GM20431 (cell line): Measurements from ENCODE around the gene GPRASP3.
"Not testable (repeated sequence)": the region's sequence is repeated elsewhere in the genome, so short reads cannot be mapped to it uniquely, and the experiment has no call there.

Experiments used
- in situ Hi-C: fragments of 300-500 bp; cut with MseI, MboI; formaldehyde crosslinking; loops from one replicate; pipeline ENCODE4 v1.15.0; 2020; ENCODE audit warnings: low sequenced_read_pairs; ENCODE audit not compliant: unreplicated experiment

The GPRASP3 gene, protein sequence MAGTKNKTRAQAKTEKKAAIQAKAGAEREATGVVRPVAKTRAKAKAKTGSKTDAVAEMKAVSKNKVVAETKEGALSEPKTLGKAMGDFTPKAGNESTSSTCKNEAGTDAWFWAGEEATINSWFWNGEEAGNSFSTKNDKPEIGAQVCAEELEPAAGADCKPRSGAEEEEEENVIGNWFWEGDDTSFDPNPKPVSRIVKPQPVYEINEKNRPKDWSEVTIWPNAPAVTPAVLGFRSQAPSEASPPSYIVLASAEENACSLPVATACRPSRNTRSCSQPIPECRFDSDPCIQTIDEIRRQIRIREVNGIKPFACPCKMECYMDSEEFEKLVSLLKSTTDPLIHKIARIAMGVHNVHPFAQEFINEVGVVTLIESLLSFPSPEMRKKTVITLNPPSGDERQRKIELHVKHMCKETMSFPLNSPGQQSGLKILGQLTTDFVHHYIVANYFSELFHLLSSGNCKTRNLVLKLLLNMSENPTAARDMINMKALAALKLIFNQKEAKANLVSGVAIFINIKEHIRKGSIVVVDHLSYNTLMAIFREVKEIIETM

DNA sequence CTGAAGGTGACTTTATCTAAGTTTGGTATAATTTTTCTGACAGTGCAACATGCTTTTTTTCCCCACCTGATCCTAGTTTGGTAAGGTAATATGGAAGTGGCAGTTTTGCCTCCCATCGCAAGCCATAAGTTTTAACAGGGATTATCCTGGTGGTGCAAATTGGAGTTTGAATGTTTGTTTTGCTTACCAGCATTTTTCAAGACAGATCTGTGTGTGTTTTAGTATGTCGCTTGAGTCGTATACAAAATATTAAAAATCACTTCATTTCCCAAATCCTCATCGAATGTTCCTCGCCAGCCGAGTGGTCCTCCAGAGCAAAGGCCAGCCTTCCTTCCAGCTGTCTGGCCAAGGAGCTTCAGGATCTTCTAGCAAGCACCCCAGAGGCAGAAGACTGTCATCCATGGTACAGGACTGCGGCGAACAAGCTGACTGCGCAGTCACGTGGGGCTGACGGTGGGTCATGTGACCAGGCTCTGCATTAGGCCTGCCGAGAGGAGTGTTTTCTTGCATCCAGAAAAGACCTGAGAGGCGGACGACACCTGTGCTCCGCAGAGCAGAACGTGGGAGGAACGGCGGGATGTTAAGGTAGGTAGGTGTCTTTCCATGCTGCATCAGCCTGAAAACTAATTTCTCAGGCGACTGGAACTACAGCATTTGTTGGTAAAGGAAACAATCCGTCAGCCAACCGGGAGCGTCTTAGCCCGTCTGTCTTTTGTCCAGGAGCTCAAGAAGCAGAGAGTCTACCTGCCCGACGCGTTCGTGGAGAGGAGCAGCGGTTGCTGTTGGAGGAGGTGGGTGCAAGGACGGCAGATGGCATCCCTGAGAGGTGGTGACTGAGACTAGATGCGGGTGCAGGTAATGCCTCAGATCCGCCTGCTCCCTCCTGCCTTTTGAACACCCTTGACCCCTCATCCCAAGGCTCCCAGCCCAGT, at the start of gene GPRASP3:
Gene GPRASP3 (plus strand): TSS at position 507 of the 932 bp plus-strand sequence. CDS start 28,253 bp downstream, outside the sequence.
- in situ Hi-C loops = no loop called here

DNA sequence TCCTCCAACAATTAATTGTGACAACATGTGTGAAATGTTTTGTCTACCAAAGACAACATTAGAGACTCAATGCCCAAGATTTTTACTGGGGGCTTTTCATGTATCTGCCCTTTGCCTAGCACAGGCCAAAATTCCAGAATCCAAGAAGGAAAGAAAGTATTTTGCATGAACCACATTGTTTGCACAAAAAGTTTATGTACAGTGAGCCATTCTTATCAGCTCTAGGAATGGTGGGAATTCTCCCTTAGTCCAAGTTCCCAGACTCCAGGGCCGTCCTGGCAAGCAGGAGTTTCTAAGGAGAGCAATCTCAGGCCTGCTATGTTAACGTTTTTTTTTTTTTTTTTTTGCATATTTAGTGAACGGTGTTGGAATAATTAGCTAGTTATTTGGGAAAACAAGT, 47.7 kb upstream of the GPRASP3 start:
- in situ Hi-C loops = no loop called here

DNA sequence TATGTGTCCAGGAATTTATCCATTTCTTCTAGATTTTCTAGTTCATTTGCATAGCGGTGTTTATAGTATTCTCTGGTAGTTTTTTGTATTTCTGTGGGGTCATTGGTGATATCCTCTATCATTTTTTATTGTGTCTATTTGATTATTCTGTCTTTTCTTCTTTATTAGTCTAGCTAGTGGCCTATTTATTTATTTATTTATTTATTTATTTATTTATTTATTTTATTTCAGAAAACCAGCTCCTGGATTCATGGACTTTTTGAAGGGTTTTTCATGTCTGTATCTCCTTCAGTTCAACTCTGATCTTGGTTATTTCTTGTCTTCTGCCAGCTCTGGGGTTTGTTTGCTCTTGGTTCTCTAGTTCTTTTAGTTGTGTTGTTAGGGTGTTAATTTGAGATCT, 43.1 kb upstream of the GPRASP3 start:
- in situ Hi-C loops = not testable (repeated sequence)

DNA sequence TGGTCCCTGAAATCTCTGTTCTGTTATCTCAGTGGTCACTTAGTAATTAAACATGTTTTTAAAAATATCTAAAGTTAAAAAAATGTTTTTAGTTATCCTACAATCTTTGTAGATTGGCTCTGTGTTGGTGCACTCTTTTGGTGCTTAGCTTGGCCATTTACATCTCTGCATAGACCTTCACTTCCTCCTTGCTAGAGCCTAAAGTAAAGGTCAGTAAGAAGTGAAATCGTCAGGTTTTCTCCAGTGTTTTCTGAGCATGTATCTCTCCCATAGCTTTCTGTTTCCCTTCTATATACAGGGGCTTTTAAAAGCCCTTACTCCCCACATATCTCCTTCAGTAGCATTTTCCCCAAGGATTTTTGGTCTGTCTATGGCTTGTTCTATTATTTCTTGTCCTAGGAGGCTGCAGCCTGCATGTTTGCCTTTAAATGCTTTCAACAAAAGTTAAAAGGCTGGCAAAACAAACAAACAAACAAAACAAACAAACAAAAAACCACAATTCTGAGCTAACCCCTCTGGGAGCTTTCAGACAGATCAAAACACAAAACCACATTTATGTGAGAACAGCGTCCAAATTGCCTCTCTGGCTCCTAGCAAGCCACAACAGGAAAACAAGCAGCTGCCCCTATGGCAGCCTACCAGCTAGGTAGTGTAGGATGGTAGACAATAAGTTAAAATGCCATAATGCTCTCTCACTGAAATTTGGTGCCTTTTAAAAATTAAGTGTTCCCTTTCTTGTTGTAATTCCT, 35.6 kb upstream of the GPRASP3 start:
- in situ Hi-C loops = no loop called here

DNA sequence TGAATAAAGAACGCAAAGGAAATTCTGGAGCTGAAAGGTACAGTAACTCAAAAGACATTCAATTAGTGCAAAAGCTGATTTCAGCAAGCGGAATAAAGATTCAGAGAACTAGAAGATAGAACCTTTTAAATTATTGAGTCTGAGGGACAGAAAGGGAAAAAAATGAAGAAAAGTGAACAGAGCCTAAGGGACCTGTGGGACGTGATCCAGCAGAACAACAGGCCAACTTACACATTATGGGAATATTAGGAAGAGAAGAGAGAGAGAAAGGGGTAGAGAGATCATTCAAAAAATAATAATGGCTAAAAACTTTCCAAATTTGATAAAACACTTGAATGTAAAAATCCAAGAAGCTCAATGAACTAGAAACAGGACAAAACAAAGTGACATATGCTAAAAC, 25.8 kb upstream of the GPRASP3 start:
- in situ Hi-C loops = no loop called here

DNA sequence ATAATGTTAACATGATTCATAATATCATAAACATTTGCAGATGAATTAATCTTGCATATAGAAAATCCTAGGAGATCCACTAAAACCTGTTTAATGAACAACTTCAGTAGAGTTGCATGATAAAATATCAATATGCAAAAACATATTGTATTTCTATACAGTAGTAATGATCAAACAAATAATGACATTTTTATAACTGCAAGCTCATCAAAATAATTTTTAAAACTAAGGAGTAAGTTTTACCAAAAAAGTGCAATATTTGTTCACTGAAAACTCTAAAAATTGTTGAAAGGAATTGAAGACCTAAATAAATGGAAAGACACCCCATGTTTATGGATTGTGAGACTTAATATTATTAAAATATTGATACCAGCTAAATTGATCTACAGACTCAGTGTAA, 24.2 kb upstream of the GPRASP3 start:
- in situ Hi-C loops = no loop called here

DNA sequence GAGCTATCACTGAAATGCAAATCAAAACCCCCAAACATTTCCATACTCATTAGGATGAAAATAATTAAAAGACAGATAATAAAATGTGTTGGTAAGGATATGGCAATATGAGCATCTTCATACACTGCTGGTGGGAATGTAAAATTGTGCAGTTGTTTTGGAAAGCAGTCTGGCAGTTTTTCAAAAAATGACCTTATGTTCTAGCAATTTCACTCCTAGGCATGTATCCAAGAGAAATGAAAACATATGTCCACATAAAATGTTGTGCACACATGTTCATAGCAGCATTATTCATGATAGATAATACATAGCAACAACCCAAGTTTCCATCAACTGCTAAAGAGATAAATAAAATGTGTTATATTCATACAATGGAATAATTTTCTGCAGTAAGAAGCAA, 23.0 kb upstream of the GPRASP3 start:
- in situ Hi-C loops = no loop called here

DNA sequence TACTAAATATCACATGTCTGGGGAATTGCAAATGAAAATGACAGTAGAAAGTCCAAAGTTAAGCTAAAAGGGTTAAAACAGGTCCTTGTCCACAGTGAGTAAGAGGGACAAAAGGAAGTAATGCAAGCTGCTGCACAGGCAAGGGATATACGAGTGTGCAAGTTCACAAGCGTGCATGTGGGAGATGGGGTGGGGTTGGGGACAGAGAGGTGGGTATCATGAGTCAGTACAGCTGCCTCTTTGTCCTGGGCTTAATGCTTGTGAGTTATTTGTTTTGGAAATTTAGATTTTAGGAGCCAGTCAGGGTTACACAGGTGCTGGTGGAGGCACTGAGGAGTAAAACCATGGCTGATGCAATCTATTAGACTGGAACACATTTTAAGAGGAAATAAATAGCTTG, 11.6 kb upstream of the GPRASP3 start:
- in situ Hi-C loops = no loop called here

DNA sequence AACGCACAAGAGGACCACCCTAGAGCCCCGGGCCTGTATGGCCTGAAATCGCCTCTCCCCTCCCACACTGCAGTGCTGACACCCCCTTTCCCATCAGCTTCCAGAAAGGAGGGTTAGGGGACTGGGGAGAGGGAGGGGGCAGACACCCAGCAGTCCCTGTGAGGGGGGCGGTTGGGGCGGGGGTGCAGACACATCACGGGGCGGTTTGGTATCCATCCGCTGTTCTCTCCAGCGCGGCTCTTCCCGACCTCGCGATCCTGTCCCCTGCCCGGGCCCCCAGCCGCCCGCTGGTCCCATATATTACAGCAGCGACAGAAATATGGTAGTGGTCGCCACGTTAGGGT, 8.7 kb upstream of the GPRASP3 start:
- in situ Hi-C loops = no loop called here

DNA sequence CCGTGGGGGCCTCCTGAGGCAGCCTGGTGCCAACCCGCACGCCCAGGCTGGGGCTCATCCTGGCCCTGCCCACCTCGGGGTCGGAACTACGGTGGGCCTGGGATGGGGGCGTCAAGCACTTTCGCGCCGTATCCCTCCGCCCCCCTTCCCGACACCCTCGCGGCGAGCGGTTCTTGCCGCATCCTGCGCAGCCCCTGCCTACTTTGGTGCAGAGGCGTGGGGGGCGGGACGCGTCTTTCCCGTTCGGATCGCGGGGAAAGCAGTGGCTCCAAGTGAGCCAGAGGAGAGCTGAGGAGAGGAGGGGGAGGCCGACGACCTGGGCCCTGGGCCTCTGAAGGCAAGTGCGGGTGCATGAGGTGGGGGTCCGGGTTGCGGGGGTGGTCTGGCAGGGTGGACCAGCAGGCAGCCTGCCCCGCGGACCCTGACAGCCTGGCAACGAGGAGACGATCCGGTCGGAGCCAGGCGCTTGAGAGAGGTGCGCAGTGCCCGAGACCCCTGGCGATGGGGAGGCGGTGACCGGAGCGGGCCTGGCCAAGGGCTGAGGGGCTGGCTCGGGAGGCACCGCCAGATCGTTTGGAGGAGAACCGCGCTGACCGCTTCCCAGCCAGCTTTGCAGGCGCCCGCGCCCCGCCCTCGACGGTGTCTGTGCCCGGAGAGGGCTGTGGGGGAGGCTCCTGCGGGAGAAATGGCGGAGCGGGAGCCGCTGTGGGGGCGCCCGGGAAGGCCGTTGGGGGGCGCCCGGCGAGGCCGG, 8.2 kb upstream of the GPRASP3 start, which contains the start of gene GPRASP2:
Gene GPRASP2 (plus strand): TSS at position 233 of the 751 bp plus-strand sequence. CDS start 2,422 bp downstream, outside the sequence.
- in situ Hi-C loops = no loop called here

DNA sequence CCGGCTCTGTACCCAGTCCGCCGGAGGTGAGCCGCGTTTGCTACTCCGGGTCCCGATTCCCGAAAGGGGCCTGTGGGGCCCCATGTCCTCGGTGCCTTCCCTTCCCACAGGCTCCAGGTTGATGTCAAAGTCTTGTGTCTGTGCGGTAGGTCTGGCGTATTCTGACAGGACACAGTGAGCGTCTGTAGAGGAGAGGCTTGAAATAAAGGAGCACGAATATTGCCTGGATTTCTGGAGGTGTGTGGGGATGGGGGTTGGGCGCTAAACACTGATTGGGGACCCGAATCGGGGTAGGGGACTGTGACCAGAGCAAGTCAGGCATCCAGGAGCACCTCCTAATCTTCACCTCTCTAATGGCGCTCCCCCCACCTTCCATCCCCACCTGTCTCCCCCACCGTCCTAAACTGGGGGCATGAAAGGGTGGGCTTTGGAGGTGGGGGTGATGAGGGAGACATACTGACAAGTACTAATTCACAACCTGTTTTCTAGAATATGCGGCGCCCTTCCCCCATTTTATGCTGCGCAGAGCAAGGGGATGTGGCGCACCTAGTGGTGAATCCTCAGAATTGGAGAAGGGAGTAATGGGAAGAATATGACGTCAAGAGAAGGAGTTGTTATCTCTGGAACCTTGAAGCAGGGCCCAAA, 7.4 kb upstream of the GPRASP3 start:
- in situ Hi-C loops = no loop called here

DNA sequence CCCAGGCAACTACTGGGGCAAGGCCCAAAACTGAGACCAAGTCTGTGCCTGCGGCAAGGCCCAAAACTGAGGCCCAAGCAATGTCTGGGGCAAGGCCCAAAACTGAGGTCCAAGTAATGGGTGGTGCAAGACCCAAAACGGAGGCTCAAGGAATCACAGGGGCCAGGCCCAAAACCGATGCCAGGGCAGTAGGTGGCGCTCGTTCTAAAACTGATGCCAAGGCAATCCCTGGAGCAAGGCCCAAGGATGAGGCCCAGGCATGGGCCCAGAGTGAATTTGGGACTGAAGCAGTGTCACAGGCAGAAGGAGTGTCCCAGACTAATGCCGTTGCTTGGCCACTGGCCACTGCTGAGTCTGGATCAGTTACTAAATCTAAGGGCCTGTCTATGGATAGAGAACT, 5.5 kb upstream of the GPRASP3 start:
- in situ Hi-C loops = no loop called here

DNA sequence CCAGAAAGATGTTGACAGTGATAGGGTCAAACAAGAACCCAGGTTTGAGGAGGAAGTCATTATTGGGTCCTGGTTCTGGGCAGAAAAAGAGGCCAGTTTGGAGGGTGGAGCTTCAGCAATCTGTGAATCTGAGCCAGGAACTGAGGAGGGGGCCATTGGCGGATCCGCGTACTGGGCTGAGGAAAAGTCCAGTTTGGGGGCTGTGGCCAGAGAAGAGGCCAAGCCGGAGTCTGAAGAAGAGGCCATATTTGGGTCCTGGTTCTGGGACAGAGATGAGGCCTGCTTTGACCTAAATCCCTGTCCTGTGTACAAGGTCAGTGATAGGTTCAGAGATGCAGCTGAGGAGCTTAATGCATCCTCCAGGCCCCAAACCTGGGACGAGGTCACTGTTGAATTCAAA, 4.6 kb upstream of the GPRASP3 start:
- in situ Hi-C loops = no loop called here

DNA sequence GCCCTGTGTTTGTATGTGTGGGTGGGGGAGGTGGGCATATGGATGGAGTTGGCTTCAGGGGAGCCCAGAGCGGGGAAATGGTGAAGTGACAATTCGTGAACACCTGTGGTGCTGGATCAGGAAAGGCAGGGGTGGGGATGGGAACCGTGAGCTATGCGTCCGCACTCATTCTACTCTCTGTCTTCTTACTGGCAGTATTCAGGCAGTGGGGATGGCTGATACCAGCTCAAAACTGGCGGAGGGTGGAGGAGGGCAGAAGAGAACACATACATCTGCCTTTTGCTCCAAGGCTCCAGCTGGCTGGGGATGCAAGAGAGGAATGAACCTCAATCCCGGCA, 595 bp downstream of the GPRASP3 start:
- in situ Hi-C loops = not testable (repeated sequence)

DNA sequence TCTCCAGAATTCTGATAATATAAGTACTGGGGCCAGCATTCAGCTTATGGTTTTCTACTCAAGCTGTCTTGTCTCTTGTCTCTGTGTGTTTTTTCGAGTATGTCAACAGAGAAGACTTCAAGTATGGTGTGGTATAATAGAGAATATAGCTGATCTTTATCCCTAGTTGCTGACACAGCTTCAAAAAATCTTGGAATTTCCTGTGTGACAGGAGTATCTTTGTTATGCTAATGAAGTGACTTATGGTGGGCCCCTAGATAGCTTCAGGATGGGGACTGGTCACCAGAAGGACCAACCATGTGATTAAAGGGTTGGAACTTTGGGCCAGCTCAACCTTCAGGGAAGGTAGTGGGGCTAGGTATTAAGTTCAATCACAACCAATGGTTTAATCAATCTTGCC, 2.9 kb downstream of the GPRASP3 start:
- in situ Hi-C loops = no loop called here

DNA sequence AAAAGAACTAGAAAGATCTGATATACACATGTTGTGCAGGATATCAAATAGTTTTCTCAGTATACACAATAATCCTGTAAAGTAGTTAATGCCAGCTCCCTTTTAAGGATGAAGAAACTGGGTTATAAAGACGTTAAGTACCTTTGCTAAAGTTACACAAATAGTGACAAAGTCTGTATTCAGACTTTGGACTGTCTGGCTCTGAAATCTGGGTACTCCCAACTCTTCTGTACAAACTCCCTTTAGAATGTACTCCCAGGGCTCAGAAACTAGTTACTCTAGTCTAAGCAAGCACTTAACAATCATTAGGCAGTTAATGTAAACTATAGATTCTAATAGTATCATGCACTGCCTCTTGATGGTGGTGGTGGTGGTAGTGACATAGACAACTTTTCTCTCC, 7.2 kb downstream of the GPRASP3 start:
- in situ Hi-C loops = no loop called here

DNA sequence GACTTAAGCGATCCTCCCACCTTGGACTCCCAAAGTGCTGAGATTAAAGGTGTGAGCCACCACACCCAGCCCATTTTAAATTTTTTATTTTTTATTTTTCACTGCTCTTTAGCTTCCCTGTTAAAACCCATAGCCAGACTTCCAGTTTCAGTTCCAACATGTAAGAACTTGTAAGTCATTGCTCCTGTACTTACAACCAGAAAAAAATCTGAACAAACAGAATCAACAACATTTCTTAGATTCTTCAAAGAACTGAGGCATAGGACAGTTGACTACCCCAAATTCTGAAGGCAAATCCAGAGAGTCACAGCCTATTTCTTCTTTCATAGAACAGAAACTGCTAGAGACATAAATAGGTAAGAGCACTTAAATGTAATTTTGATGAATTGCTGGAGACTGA, 8.1 kb downstream of the GPRASP3 start:
- in situ Hi-C loops = no loop called here

DNA sequence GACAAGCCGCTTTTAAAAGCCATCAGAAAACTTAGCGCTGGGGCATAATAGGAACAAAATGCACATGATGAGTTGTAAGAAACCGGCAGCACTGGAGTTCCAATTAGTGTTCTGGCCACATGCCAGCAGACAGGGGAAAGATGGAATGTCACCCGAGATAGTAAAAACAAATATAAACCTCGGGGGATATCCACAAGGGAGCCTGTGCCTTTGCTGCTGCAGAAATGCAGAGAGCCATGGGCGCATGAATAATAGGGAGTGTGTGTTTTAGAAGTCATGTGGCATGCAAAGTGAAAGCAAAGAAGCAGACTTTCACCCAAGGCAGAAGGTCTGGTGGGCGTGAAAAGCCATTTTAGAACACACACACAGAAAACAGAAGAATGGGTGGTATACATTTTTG, 19.1 kb downstream of the GPRASP3 start:
- in situ Hi-C loops = no loop called here

DNA sequence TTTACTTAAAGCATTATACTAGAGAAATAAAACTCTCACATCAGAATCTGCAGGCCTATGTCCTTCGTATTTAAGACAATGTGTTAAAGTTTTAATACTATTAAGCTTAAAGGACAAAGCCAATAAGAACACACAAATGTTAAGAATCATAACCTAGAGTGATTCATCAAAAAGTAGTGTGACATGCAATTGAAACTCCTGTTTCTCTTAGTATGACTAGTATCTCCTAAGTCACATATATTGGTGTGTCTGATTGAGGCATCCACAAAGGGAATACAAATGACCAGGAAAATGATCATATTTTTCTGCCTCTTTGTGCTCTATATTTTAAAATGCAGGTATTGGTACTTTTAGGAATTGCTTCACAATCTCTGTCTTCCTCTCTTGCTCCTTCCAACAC, 23.8 kb downstream of the GPRASP3 start:
- in situ Hi-C loops = no loop called here
